HG03280 (cell line): ENCODE measurements around the gene EPHB3.

Experiments
- ATAC-seq: cut with Tn5 transposase; IDR thresholded peaks from one replicate; pipeline ENCODE4 v1.9.1; 2021; ENCODE audit warnings: mild to moderate bottlenecking, moderate library complexity; ENCODE audit not compliant: unreplicated experiment

The EPHB3 gene

GRCh38 chr3:184543256-184543655 lies 18.3 kb upstream of the EPHB3 start:
- no peak for ATAC-seq

DNA sequence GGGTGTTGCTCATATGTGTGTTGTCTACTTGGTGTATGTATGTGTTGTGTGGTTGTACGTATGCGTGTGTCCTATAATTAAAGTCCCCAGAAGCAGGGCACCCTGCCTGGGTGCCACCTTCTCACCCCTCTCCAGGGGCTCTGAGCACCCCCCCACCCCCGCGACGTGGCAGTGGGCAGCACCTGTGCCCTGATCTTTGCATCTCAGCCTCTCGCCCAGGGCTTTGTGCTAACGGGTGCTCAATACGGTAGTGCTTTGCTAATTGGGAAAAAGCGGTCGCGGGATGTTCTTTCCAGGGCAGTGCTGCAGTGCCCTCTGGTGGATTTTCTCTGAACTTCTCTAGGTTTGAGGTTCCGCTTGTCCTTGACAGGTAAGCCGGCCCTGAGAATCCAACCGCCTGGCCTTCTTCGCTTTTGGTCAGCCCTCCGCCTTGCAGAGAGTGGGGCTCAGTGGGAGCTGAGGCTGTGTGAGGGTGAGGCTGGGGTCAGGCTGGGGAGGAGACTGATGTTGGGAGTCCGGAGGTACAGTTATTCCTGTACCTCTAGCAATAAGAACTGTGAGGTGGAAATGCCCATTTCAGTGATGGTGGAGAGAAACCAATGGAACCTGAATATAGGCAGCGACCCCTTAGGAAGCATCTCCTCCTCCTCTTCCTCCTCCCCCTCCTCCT lies 17.6 kb upstream of the EPHB3 start:
- ATAC-seq, result no peak

GRCh38 chr3:184544513-184544861 lies 17.1 kb upstream of the EPHB3 start:
- ATAC-seq, result no peak

GRCh38 chr3:184545769-184546168 lies 15.8 kb upstream of the EPHB3 start:
- ATAC-seq, result no peak

GRCh38 chr3:184546252-184546651 lies 15.3 kb upstream of the EPHB3 start:
- ATAC-seq, result no peak

GRCh38 chr3:184549796-184550577 lies 11.6 kb upstream of the EPHB3 start:
- no peak for ATAC-seq

GRCh38 chr3:184551103-184551502 lies 10.5 kb upstream of the EPHB3 start:
- ATAC-seq, result no peak

GRCh38 chr3:184551614-184552256 lies 9.8 kb upstream of the EPHB3 start:
- ATAC-seq, result no peak

- ATAC-seq, result no peak
Measured at GRCh38 chr3:184552296-184552695, 9.3 kb upstream of the EPHB3 start.

- no peak for ATAC-seq
Measured at GRCh38 chr3:184552863-184553262, 8.7 kb upstream of the EPHB3 start.

GRCh38 chr3:184553385-184553784 lies 8.2 kb upstream of the EPHB3 start:
- no peak for ATAC-seq

DNA sequence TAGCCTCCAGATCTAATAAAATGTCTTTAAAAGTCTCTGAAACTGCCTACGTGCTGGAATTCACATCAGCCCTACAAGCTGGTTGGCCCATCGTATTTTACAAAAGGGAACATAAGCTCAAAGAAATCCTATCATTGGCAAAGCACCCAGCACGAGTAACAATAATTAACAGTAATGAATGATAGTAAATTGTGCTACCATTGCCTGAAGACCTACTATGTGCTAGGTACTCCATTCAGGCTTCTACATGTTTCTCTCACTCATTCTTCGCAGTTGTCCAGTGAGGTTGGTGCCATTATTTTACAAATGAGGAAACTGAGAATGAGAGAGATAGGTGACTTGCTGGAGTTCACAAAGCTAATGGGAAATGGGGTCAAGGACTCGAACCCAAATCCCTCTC lies 7.1 kb upstream of the EPHB3 start:
- ATAC-seq, result no peak

DNA sequence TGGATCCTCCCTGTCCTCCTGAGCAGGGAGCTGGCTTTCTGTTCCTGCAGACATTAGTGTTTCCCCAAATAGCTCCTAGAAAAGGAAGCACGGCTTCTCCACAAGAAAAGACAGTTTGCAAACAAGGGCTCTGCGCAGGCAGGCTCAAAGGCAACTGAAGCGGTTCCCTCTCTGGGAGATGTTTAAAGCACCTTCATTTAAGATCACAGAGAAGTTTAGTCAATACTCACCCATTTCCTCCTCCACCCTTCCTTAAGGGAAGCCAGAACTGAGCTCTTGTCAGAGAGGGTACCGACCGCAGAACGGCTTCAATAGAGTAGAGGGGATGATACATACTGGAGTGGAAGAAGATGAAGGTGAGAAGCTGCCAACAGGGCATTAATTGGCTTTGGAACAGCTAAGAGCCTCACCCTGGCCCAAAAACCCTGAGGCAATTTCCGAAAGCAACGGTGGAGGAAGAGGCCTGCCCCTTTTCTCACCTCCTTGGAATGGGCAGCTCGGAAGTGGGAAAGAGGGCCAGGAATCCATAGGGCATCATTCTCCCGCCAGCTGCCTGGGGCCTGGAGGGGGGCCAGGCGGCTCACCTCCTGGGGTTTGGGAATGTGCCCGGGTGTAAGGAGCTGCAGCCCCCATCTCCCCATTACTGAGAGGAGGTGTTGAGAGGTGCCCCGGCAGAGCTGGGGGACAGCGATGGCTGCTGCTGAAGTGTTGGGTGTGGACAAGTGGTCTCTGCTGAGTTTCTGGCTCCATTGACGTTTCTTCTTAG lies 4.8 kb upstream of the EPHB3 start:
- ATAC-seq, result no peak

GRCh38 chr3:184557348-184557950 lies 4.1 kb upstream of the EPHB3 start:
- no peak for ATAC-seq

DNA sequence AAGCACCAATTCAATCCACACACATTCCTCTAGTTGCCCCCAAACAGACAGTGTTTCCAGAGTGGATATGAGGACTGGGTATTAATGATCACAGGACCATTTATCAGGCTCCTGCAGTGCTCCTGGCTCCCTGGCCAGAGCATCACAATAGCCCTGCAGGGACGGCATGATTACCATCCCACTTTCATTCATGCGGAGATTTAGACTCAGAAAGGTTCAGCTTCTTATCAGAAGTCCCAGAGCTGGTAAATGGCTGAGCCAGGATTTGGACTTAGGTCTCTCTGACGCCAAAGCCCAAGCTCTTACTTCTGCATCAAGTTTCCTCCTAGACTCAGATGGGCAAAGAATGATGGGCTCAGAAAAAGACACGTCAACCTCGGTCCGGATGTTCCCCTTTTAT lies 2.9 kb upstream of the EPHB3 start:
- no peak for ATAC-seq

GRCh38 chr3:184559336-184559735 lies 2.2 kb upstream of the EPHB3 start:
- ATAC-seq, result no peak

DNA sequence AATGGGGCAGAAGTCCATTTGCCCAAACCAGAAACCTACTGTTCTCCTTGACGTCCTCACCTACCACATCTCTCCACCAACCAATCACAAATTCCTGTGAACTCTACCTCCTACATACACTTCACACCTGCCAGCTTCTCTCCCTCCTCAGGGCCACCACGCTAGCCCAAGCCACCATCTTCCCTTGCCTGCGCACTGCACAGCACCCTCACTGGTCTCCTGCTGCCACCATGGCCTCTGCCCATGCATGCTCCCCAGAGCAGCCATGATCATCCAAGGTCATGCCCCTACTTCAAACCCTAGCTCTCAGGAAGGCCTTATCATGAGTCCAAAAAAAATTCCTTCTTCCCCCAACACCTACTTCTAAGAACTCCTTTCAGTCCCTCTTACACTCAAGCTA lies 1.1 kb upstream of the EPHB3 start:
- no peak for ATAC-seq

DNA sequence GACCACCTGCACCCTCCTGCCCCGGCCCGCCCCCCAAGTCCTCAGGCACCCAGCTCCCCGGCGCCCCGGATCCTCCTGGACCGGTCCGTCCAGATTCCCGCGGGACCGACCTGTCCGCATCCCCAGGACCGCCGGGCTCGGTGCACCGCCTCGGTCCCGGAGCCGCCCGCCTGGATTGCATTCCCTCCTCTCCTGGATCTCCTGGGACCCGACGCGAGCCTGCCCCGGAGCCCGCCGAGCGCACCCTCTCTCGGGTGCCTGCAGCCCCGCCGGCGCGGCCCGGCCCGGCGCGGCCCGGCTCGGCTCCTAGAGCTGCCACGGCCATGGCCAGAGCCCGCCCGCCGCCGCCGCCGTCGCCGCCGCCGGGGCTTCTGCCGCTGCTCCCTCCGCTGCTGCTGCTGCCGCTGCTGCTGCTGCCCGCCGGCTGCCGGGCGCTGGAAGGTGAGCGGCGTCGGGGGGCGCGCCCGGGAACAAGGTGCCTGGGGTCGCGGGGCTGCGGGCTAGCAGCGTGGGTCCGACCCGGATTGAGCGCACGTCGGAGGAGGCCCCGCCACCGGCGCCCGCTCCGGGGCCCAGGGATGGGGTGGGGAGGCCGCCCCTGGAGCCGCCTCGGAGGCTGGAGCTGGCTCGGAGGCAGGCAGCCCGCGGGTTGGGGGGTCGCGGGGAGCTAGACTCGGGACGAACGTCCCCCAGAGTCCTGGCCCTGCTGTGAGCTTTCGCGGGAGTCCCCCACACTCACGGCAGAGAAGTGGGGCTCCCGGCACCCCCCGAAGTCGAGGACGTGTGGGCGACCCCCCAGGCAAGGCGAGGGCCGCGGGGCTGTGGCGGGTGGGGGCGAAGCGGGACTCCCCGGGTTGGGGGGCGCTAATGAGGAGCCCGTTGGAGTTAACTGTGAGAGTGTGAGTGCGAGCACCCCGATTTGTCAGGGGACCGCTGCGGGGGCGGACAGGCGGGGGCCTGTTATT lies 610 bp downstream of the EPHB3 start:
- ATAC-seq, result no peak

DNA sequence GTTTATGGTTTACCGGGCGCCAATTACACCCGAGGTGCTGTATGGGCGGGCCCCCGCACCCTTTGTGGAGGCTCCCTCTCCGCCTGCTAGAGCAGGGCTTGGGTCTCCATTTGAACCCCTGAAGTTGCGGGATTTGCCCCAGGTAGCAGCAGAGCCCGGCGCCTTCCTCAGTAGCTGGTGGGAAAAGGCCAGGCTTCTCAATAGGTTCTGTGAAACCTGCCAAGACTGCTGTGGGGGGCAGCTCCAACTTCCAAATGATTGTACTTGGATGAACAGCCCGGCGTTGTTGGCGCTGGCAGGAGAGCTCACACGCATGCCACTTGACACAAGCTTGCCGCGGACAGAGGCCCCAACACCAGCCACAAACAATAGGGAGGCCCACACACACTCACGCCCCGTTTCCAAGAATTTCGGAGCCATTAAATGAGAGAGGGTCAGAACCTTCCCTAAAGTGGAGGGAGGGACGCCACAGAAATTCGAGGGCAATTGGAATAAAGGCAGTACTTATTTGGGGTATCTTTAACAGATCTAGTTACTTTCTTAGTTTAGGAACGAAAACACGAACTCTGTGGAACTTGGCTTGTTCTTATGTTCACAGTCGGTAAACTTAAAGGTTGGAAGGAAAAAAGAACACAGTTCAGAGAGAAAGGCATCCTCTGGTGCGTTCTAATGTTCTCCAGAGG lies 1.4 kb downstream of the EPHB3 start:
- ATAC-seq, result no peak
